ENCODE results near the gene NR2C2AP.

DNA sequence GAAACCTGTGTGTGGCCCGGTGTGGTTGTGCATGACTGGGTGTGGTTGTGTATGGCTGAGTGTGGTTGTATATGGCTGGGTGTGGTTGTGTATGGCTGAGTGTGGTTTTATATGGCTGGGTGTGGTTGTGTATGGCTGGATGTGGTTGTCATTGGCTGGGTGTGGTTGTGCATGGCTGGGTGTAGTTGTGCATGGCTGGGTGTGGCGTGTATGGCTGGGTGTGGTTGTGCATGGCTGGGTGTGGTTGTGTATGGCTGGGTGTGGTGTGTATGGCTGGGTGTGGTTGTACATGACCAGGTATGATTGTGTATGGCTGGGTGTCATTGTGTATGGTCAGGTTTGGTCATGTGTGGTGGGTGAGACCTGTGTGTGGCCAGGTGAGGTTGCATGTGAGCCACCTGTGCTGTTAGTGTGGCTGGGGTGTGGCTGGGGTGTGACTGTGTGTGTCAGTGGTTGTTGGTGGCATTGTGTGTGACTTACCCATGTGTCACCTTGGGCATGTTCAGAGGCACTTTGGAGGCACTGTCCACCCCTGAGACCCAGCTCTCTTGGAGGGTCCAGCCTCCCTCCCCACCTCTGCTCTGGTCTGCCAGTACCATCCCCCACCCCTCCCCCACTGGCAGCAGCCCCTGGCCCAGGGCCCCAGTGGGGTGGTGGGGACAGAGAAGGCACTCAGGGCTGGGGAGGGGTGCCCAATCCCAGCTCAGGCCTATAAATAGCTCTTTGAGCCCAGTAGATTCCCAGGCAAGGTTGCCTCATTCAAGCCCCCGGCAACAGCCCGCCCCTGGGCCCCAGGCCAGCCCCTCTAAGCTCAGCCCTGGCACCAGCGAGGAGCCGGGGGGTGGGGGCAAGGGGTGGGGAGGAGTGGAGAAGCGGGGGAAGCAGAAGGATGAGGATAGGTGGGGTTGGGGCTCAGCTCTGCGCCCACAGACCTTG is 4.7 kb upstream of the NR2C2AP start:
- no peak for TF ChIP-seq POLR2A (IDR thresholded peaks at IDR 0.05)
- TF ChIP-seq, protein P1, sequence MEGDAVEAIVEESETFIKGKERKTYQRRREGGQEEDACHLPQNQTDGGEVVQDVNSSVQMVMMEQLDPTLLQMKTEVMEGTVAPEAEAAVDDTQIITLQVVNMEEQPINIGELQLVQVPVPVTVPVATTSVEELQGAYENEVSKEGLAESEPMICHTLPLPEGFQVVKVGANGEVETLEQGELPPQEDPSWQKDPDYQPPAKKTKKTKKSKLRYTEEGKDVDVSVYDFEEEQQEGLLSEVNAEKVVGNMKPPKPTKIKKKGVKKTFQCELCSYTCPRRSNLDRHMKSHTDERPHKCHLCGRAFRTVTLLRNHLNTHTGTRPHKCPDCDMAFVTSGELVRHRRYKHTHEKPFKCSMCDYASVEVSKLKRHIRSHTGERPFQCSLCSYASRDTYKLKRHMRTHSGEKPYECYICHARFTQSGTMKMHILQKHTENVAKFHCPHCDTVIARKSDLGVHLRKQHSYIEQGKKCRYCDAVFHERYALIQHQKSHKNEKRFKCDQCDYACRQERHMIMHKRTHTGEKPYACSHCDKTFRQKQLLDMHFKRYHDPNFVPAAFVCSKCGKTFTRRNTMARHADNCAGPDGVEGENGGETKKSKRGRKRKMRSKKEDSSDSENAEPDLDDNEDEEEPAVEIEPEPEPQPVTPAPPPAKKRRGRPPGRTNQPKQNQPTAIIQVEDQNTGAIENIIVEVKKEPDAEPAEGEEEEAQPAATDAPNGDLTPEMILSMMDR (IDR thresholded peaks at IDR 0.05): no peak

All from testis (tissue), 2 donors.